ENCODE results near the gene FAM25C. TPM values are rescaled to one million over a fixed set of nuclear protein-coding genes. Genes with fewer than 3 reads are reported as not detected.
"Not testable (repeated sequence)": the region's sequence is repeated elsewhere in the genome, so short reads cannot be mapped to it uniquely, and the experiment has no call there.

Gene FAM25C
- not detected in 2 replicates for total RNA-seq (2014; rRNA removed; shearing (Covaris generic); ENCODE audit: low replicate concordance)

GRCh38 chr10:47999691-48000090, at the start of gene FAM25C:
Gene FAM25C, minus strand, starts transcription at chr10:47999791. Its CDS starts 26 bp downstream, at chr10:47999765.
- in situ Hi-C loops (cut with HindIII; ENCODE audit: low pct_unique_long_range_greater_than_20kb, low sequenced_read_pairs), result not testable (repeated sequence)

GRCh38 chr10:48044557-48044956, 45.0 kb upstream of the FAM25C start:
- in situ Hi-C loops (cut with HindIII; ENCODE audit: low pct_unique_long_range_greater_than_20kb, low sequenced_read_pairs); DNase-seq (ENCODE audit: low read depth): not testable (repeated sequence)

More at GRCh38 chr10:47999691-48000090, at the start of gene FAM25C:
- DNase-seq (ENCODE audit: low read depth), result not testable (repeated sequence)

DNA sequence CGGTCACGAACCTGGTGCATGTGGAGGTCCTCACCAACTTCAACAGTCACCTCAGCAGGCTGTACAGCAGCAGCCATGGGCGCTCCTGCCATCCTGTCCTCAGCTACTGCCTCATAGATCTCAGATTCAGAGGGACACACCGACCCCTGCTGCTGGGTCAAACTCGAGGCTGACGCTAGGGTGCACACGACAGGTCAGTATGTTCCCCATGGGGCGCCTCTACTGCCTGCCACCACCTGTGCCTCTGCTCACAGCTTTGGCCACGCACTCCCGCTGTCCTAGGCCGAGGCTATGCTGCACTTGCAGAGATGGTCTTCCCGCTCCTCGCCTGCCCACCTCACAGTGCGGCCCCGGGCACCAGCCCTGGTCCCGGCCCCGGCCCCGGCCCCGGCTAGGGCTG, 31.8 kb upstream of the FAM25C start:
- DNase-seq (ENCODE audit: low read depth); in situ Hi-C loops (cut with HindIII; ENCODE audit: low pct_unique_long_range_greater_than_20kb, low sequenced_read_pairs): not testable (repeated sequence)

DNA sequence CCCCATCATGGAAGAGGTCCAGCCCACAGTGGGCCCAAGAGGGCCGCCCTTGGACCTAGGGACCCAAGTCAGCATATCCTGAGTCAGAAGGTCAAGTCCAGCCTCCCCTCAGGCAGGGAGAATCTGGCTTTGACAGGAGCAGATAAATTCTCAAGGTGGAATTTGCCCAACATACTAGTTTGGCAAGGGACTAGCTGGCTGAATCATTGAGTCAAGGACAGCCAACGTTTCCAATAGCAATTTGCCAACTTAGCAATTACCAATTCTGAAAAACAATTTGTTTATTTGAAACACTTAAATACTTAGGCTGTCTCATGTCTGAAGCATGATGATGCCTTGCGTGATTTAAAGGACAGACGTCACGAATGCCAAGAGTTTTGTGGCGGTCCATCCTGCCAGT, 2.7 kb upstream of the FAM25C start:
- DNase-seq (ENCODE audit: low read depth); in situ Hi-C loops (cut with HindIII; ENCODE audit: low pct_unique_long_range_greater_than_20kb, low sequenced_read_pairs): not testable (repeated sequence)

- in situ Hi-C loops (cut with HindIII; ENCODE audit: low pct_unique_long_range_greater_than_20kb, low sequenced_read_pairs); DNase-seq (ENCODE audit: low read depth): not testable (repeated sequence)
Measured at GRCh38 chr10:47994045-47994444, 5.5 kb downstream of the FAM25C start.

- DNase-seq (ENCODE audit: low read depth); in situ Hi-C loops (cut with HindIII; ENCODE audit: low pct_unique_long_range_greater_than_20kb, low sequenced_read_pairs): not testable (repeated sequence)
Measured at GRCh38 chr10:47992560-47992959, 7.0 kb downstream of the FAM25C start.

DNA sequence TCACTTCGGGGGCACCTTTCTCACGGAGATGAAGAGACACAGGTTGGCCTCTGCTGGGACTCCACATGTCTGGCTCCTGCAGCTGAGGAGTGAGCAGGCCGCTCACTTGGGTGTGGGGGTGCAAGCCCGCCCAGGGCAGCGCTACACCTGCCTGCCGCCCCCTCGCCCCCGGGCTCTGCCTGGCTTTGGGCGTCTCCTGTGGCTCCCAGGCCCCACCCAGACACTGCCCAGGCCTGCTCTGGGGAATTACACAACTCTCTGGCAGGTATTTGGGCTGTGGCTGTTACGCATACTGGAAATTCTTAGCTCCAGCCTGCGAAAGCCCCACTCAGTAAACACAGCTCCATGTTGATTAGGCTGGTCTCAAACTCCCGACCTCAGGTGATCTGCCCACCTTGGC, 7.9 kb downstream of the FAM25C start:
- DNase-seq (ENCODE audit: low read depth), result peak; percentile 8
- in situ Hi-C loops (cut with HindIII; ENCODE audit: low pct_unique_long_range_greater_than_20kb, low sequenced_read_pairs), result not testable (repeated sequence)

- DNase-seq (ENCODE audit: low read depth); in situ Hi-C loops (cut with HindIII; ENCODE audit: low pct_unique_long_range_greater_than_20kb, low sequenced_read_pairs): not testable (repeated sequence)
Measured at GRCh38 chr10:47990097-47990496, 9.5 kb downstream of the FAM25C start.

GRCh38 chr10:47989542-47989950, 10.0 kb downstream of the FAM25C start:
- in situ Hi-C loops (cut with HindIII; ENCODE audit: low pct_unique_long_range_greater_than_20kb, low sequenced_read_pairs); DNase-seq (ENCODE audit: low read depth): not testable (repeated sequence)

- in situ Hi-C loops (cut with HindIII; ENCODE audit: low pct_unique_long_range_greater_than_20kb, low sequenced_read_pairs), result not testable (repeated sequence)
- DNase-seq (ENCODE audit: low read depth), result peak; percentile 22
Measured at GRCh38 chr10:47988718-47989541, 10.7 kb downstream of the FAM25C start.

- DNase-seq (ENCODE audit: low read depth); in situ Hi-C loops (cut with HindIII; ENCODE audit: low pct_unique_long_range_greater_than_20kb, low sequenced_read_pairs): not testable (repeated sequence)
Measured at GRCh38 chr10:47987952-47988351, 11.6 kb downstream of the FAM25C start.

GRCh38 chr10:47986413-47987230, 13.0 kb downstream of the FAM25C start:
- not testable (repeated sequence) for DNase-seq (ENCODE audit: low read depth)

DNA sequence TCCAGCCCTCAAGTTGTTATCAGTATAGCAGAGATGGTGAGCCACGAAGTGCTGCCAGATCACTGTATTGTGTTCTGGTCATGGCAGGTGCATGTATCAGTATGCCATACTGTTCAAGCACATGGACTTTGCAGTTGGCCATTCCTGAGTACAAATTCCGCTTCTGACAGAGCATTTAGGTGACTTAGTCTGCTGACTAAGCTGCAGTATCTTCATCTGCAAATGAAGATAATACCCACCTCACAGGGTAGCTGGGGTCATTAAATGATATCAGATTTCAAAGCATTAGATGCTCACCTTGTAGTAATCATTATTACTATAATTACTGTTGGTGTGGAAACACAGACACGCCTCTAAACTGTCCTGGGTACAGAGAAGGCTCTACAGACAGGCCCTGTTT, 24.2 kb downstream of the FAM25C start:
- in situ Hi-C loops (cut with HindIII; ENCODE audit: low pct_unique_long_range_greater_than_20kb, low sequenced_read_pairs); DNase-seq (ENCODE audit: low read depth): not testable (repeated sequence)

More at GRCh38 chr10:47986413-47987230, 13.0 kb downstream of the FAM25C start:
- in situ Hi-C loops (cut with HindIII; ENCODE audit: low pct_unique_long_range_greater_than_20kb, low sequenced_read_pairs), result not testable (repeated sequence)

DNA sequence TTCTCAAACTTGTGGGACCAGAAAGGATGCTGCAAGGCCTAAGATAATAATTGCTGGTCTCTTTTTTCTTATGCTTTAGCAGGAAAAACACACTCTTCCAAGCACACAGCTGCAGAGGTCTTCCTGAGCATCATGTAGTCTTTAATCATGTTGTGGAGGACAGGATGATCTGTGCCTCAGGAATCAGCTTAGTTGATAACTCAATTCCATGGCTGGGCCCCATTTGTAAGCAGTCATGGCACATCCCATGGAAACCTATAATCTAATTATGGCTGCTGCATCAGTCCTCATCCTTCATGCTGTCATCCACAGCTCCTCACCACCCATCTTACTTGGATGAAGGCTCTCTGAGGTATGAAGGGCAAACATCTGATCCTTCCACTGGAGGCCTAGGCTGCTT, 26.5 kb downstream of the FAM25C start:
- DNase-seq (ENCODE audit: low read depth); in situ Hi-C loops (cut with HindIII; ENCODE audit: low pct_unique_long_range_greater_than_20kb, low sequenced_read_pairs): not testable (repeated sequence)

GRCh38 chr10:47972077-47972476, 27.5 kb downstream of the FAM25C start:
- DNase-seq (ENCODE audit: low read depth); in situ Hi-C loops (cut with HindIII; ENCODE audit: low pct_unique_long_range_greater_than_20kb, low sequenced_read_pairs): not testable (repeated sequence)

DNA sequence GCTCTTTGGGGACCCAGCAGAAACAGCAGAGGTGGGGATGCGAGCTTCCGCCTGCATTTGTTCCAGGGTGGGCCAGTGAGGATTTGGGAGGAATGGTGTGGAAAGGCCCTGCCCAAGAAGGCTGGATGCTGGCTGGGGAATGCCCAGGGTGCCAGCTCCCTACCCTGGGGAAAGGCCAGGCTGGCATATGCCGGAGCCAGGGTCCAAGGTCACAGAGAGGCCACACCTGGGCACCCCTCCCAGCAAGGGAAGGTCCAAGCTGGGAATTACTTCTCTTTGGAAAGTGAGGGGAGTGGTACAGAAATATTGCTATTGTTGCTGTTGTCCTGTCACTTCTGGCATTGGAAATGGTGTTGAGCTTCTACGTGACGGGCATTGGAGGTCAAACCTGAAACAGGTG, 28.0 kb downstream of the FAM25C start:
- DNase-seq (ENCODE audit: low read depth); in situ Hi-C loops (cut with HindIII; ENCODE audit: low pct_unique_long_range_greater_than_20kb, low sequenced_read_pairs): not testable (repeated sequence)

DNA sequence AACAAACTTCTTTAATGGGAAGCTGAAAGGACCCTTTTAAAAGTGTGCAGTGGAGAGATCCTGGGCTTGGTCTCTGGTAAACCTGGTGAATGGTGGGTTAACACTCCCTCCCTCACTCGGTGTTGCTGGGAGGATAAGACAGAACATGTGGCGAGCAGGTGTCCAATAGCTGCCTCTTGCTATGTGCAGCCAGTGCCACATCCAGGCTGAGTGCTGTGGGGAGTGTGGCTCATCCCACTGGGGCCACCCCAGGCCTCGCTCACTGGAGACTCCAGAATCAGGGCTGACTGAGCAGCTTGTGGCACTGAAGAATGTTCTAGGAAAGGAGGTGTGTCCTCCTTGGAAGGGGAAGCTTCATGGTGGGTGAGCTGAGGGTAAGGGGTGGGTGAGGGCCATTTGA, 29.5 kb downstream of the FAM25C start:
- DNase-seq (ENCODE audit: low read depth); in situ Hi-C loops (cut with HindIII; ENCODE audit: low pct_unique_long_range_greater_than_20kb, low sequenced_read_pairs): not testable (repeated sequence)

DNA sequence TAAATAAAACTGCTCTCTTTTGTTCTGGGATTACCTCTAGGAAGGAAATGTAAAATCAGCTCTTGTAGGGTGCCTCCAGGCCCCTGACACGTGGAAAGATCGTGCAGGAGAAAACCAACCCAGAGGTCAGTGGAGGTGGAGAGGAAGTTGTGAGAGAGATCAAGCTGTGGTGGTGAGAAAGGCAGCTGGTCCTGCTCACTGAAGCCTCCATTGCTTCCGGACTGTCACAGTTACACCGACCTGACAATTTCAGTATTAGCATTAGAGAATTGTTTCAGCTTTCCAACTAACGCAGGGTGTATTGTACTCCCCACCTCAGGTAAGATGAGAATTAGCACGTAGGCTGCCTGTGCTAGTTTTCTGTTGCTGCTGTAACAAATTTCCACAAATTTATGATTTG, 30.6 kb downstream of the FAM25C start:
- in situ Hi-C loops (cut with HindIII; ENCODE audit: low pct_unique_long_range_greater_than_20kb, low sequenced_read_pairs); DNase-seq (ENCODE audit: low read depth): not testable (repeated sequence)
